NT2/D1 (cell line): ENCODE results near the gene PDE6C.

ENCODE experiments used
- SUZ12 ChIP-seq: IDR thresholded peaks from 2 replicates; pipeline ENCODE4 v1.6.1; 2011; ENCODE audit not compliant: insufficient read length, insufficient read depth; ENCODE audit errors: extremely low read depth
- YY1 ChIP-seq: IDR thresholded peaks from 2 replicates; pipeline ENCODE4 v1.6.1; 2011; ENCODE audit not compliant: insufficient read length, insufficient read depth

GRCh38 chr10:93710333-93710909 lies 98.1 kb downstream of the PDE6C start:
- TF ChIP-seq SUZ12 (no peak), YY1 (no peak)
